Measurements from ENCODE around the gene SLC22A23. TPM values are rescaled to one million over a fixed set of nuclear protein-coding genes. Genes with fewer than 3 reads are reported as not detected.

Gene SLC22A23
- total and polyA plus RNA-seq, 2 experiments from 2014 or later, result 15.7 to 24.9 TPM

DNA sequence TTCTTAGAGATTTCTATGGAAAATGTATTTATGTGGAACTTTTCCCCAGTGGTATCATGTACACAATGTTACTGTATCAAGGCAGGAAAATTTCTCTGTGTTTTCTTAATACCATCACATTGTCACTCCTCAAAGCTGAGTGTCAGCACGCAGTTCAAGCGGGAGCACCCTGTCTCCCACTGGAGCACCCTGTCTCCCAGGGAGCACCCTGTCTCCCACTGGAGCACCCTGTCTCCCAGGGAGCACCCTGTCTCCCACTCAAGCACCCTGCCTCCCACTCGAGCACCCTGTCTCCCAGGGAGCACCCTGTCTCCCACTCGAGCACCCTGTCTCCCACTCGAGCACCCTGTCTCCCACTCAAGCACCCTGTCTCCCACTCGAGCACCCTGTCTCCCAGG is 146.8 kb downstream of the SLC22A23 start:
- no peaks in the 10 kb centered on the region for H3K36me3 ChIP-seq
- DNase-seq (ENCODE audit: low read depth in 1 of 2, low spot score in 1 of 2), result no peak

DNA sequence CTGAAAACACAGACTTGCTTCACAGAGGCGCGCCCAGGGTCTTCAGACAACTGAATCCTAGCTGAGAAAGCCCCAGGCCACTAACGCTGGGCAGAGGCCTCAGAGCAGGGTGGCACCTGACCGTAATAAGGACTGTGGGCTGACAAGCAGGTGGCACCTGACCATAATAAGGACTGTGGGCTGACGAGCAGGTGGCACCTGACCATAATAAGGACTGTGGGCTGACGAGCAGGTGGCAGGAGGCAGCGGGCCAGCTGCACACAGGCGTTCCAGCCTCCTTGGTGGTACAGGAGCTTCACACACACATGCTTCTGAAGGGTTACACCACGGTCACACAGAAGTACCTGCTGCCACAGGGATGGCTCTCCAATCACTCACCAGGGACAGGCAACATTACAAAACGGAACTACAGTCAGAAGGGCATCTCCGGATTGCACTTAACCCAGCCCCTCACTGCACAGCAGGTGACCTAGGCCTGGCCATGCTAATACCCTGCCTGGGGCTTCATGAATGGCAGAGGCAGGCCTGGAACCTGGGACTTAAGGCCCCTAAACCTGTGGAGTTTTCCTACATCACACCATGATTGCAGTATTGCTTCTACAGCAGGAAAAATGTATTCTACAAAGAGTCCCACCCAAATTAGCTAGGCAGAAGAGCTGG is 147.3 kb downstream of the SLC22A23 start:
- H3K27ac ChIP-seq, result no peak overlapping the region
- no peaks in the 10 kb centered on the region for H3K36me3 ChIP-seq
- H3K9me3 ChIP-seq (ENCODE audit: low read depth), result no peaks in the 10 kb centered on the region
- H3K4me3 ChIP-seq, result no peak overlapping the region
- no peaks in the 10 kb centered on the region for H3K27me3 ChIP-seq
- no peaks in the 10 kb centered on the region for H3K4me1 ChIP-seq (ENCODE audit: low read depth)
- DNase-seq (ENCODE audit: low read depth in 1 of 2, low spot score in 1 of 2), result no peak
- TF ChIP-seq, protein P1, sequence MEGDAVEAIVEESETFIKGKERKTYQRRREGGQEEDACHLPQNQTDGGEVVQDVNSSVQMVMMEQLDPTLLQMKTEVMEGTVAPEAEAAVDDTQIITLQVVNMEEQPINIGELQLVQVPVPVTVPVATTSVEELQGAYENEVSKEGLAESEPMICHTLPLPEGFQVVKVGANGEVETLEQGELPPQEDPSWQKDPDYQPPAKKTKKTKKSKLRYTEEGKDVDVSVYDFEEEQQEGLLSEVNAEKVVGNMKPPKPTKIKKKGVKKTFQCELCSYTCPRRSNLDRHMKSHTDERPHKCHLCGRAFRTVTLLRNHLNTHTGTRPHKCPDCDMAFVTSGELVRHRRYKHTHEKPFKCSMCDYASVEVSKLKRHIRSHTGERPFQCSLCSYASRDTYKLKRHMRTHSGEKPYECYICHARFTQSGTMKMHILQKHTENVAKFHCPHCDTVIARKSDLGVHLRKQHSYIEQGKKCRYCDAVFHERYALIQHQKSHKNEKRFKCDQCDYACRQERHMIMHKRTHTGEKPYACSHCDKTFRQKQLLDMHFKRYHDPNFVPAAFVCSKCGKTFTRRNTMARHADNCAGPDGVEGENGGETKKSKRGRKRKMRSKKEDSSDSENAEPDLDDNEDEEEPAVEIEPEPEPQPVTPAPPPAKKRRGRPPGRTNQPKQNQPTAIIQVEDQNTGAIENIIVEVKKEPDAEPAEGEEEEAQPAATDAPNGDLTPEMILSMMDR (IDR thresholded peaks at IDR 0.05; ENCODE audit: low read depth, low read length), result no peak

More for the DNA sequence above, 146.8 kb downstream of the SLC22A23 start:
- no peaks in the 10 kb centered on the region for H3K9me3 ChIP-seq (ENCODE audit: low read depth)
- no peaks in the 10 kb centered on the region for H3K27me3 ChIP-seq
- TF ChIP-seq, protein P1 (IDR thresholded peaks at IDR 0.05; ENCODE audit: low read depth, low read length), result no peak
- no peak overlapping the region for H3K4me3 ChIP-seq
- no peak overlapping the region for H3K27ac ChIP-seq
- no peaks in the 10 kb centered on the region for H3K4me1 ChIP-seq (ENCODE audit: low read depth)

DNA sequence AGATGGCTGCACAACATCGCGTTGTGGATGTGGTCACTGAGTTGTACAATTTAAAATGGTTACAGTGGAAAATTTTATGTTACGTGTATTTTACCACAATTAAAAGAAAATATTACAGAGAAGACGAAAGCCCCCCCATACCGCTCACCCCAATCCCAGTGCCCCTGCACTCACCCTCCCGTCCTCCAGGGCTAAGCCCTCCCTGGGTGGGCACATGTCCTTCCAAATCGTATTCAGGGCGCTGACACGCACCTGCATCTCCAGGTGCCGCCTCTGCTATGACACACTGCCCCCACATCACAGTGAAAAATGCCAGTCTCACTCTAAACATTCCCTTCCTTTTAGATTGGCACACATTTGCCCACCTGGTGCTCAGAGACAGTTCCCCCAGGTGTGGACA is 148.7 kb downstream of the SLC22A23 start:
- Histone ChIP-seq H3K9me3 (ENCODE audit: low read depth) (no peaks in the 10 kb centered on the region), H3K4me3 (no peak overlapping the region), H3K27me3 (no peaks in the 10 kb centered on the region), H3K4me1 (ENCODE audit: low read depth) (no peaks in the 10 kb centered on the region), H3K36me3 (no peaks in the 10 kb centered on the region), H3K27ac (no peak overlapping the region)
- no peak for DNase-seq (ENCODE audit: low read depth in 1 of 2, low spot score in 1 of 2)
- TF ChIP-seq, protein P1 (IDR thresholded peaks at IDR 0.05; ENCODE audit: low read depth, low read length), result no peak

DNA sequence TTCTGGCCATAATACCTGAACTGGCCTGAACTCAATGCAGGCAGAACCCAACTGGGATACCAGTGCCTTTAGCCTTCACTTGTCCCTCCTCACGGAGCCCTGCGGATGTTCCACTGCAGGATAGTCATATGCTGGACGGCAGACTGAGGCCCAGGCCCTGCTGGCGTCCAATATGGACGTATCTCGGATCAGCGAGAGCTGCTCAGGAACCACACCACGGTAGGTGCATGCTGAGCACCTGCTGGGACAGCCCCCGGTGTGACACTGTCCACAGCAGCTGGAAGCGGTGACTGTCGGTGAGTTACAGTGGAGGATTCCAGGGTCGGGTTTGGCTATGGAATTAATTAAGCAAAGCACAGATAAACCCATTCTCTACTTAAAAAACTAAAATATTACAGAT is 149.4 kb downstream of the SLC22A23 start:
- no peaks in the 10 kb centered on the region for H3K27me3 ChIP-seq
- no peak overlapping the region for H3K4me3 ChIP-seq
- H3K4me1 ChIP-seq (ENCODE audit: low read depth), result no peaks in the 10 kb centered on the region
- no peak for DNase-seq (ENCODE audit: low read depth in 1 of 2, low spot score in 1 of 2)
- H3K27ac ChIP-seq, result no peak overlapping the region
- TF ChIP-seq, protein P1 (IDR thresholded peaks at IDR 0.05; ENCODE audit: low read depth, low read length), result no peak
- H3K9me3 ChIP-seq (ENCODE audit: low read depth), result no peaks in the 10 kb centered on the region
- no peaks in the 10 kb centered on the region for H3K36me3 ChIP-seq

DNA sequence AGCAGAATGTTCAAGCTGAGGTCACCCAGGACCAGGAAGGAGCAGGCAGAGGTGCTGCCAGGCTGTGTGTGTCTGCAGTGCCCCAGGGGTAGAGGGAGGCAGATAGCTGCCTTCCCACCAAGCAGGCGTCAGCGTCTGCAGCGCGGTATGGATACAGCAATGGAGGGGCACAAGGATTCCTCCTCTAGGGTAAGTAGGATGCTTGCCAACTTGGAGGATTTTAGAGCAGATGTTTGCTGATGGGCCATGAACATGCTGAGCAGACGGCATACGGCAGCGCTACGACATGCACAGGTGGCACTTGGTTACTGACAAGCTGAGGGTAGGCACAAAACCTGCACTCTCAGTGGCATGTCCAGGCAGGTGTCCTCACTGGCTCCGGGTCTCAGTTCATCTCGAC is 150.0 kb downstream of the SLC22A23 start:
- Histone ChIP-seq H3K9me3 (ENCODE audit: low read depth) (no peaks in the 10 kb centered on the region), H3K4me1 (ENCODE audit: low read depth) (no peaks in the 10 kb centered on the region)
- DNase-seq (ENCODE audit: low read depth in 1 of 2, low spot score in 1 of 2), result no peak

More for the DNA sequence above, 150.0 kb downstream of the SLC22A23 start:
- Histone ChIP-seq H3K4me3 (no peak overlapping the region), H3K36me3 (no peaks in the 10 kb centered on the region), H3K27ac (no peak overlapping the region), H3K27me3 (no peaks in the 10 kb centered on the region)
- TF ChIP-seq, protein P1 (IDR thresholded peaks at IDR 0.05; ENCODE audit: low read depth, low read length), result no peak

Measured in cardiac muscle cell (in vitro differentiated cells and primary cell).